ENCODE measurements around the gene INSL3. TPM values are rescaled to one million over a fixed set of nuclear protein-coding genes. Genes with fewer than 3 reads are reported as not detected.

Gene INSL3
- total and polyA plus RNA-seq, 2 of the 8 experiments (the other 6 are each of a cell fraction or from before 2014, with no cell fraction given), result 0.41 to 1.5 TPM

DNA sequence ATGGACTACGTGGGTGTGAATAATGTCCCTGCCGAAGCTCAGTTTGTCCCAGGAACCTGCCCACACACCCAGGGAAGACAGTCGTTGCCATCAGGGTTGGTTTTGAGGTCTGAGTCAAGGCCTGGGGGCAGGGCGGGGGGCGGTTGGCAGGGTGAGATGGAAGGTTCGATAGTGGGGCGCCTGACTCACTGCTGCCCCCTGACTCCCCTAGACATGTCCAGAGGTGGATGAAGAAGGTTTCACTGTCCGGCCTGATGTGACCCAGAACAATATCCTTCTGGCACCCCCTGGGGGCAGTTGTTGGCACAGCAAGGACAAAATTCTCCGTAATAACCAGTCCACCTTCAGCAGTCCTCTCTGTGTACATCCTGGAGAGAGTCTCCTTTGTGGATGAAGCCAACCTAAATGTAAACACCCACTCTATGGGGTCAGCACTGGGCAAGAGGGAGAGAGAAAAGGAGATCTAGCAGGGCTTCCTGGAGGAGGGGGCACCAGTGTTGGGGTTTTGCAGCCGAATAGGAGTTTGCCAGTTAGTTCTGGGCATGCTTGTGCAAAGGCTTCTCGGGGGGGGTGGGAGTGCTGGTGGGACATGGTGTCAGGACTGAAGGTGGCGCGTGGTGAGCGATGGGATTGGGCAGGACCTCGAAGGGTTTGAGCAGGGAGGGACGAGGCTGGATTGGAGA is 45.9 kb downstream of the INSL3 start:
- H3K4ac ChIP-seq (replicated peaks; ENCODE audit: insufficient read length, low read depth, low read length), result no peak overlapping the region
- H2BK5ac ChIP-seq (ENCODE audit: low read depth, low read length), result no peak overlapping the region
- no peak overlapping the region for H2AK5ac ChIP-seq (ENCODE audit: low read depth, low read length)
- H4K20me1 ChIP-seq (replicated peaks in 1 of 2; ENCODE audit: control insufficient read depth in 1 of 2, insufficient read depth in 2 of 2, low read length in 2 of 2), result peaks cover 0 to 2% of the 10 kb centered on the region in 2 experiments
- no peak overlapping the region for H2BK12ac ChIP-seq (ENCODE audit: low read depth, low read length)
- H3K9me3 ChIP-seq (ENCODE audit: insufficient read depth in 2 of 2, low read depth in 1 of 2, low read length in 1 of 2), result no peaks in the 10 kb centered on the region
- CTCF ChIA-PET (ENCODE audit: partially characterized antibody), result interaction anchor here (0.5 to 4.4 kb wide), 47 partner anchors 9 to 504 kb away, joined by 3 to 38 read pairs (median 4); partner anchors contain the start of genes B3GNT3, CCDC124, FCHO1 and JAK3
- H4K8ac ChIP-seq (ENCODE audit: extremely low read depth, insufficient read depth, low read length), result peak overlapping the region; percentile 51; the same call in 1 of the 2 replicates
- H3K27me3 ChIP-seq (replicated peaks in 1 of 4; ENCODE audit: control insufficient read depth in 3 of 4, extremely low read depth in 1 of 4, insufficient read depth in 3 of 4, low read length in 3 of 4), result no peaks in the 10 kb centered on the region
- H3K4me2 ChIP-seq (ENCODE audit: insufficient read depth in 1 of 2, low read depth in 2 of 2, low read length in 2 of 2), result no peak overlapping the region
- H4K5ac ChIP-seq (ENCODE audit: insufficient read length, low read depth, low read length), result no peak overlapping the region
- no peak overlapping the region for H3K9ac ChIP-seq (replicated peaks in 1 of 4; ENCODE audit: extremely low read depth in 1 of 4, low read depth in 3 of 4, low read length in 3 of 4)
- H3K27ac ChIP-seq (ENCODE audit: low read depth, low read length), result no peak overlapping the region
- H3K23ac ChIP-seq (ENCODE audit: insufficient read length), result no peak overlapping the region
- H2AFZ ChIP-seq (ENCODE audit: low read length), result no peak overlapping the region
- no peak overlapping the region for H3K4me3 ChIP-seq (ENCODE audit: extremely low read depth in 1 of 4, insufficient read depth in 2 of 4, low read depth in 3 of 4, low read length in 4 of 4)
- H3K56ac ChIP-seq (replicated peaks; ENCODE audit: insufficient read length, low read depth, low read length), result no peak overlapping the region
- no peak overlapping the region for H3K18ac ChIP-seq (ENCODE audit: extremely low read depth, low read length)
- peaks cover 8% of the 10 kb centered on the region for H3K23me2 ChIP-seq (ENCODE audit: low read depth, low read length)
- H3K79me2 ChIP-seq (ENCODE audit: control insufficient read depth in 1 of 2, insufficient read depth in 2 of 2, low read length in 2 of 2), result no peaks in the 10 kb centered on the region
- no peaks in the 10 kb centered on the region for H3K36me3 ChIP-seq (ENCODE audit: control insufficient read depth in 2 of 4, insufficient read depth in 4 of 4, low read length in 3 of 4)
- no peak for FAIRE-seq
- peaks cover 5% of the 10 kb centered on the region; the same call in 1 of the 2 replicates for H3K79me1 ChIP-seq (ENCODE audit: low read depth, low read length)
- peaks cover 0 to 9% (median 6%) of the 10 kb centered on the region in 4 experiments; a peak in 5 of 7 replicates for H3K4me1 ChIP-seq (replicated peaks in 1 of 4; ENCODE audit: control insufficient read depth in 3 of 4, insufficient read depth in 4 of 4, low read length in 3 of 4)
- H4K91ac ChIP-seq (replicated peaks; ENCODE audit: insufficient read length, low read length), result no peak overlapping the region
- no peak overlapping the region for H2BK120ac ChIP-seq (replicated peaks; ENCODE audit: low read depth, low read length)
- H3K14ac ChIP-seq (ENCODE audit: insufficient read length), result no peak overlapping the region
- POLR2A ChIA-PET (ENCODE audit: partially characterized antibody), result interaction anchor here (1.1 to 1.5 kb wide), 2 partner anchors 12 to 84 kb away, joined by 3 read pairs; partner anchors contain the start of gene RPL18A
- H2BK20ac ChIP-seq (ENCODE audit: low read length), result no peak overlapping the region
- DNase-seq (ENCODE audit: low read depth in 1 of 2, low spot score in 2 of 2), result peak in 1 of 2 experiments; percentile 92
- 71% methylated on average over 12 of the region's 16 CpGs; no CpG with 5 or more reads in 1 of the 2 experiments for whole genome bisulfite sequencing, 2 experiments (ENCODE audit: extremely low coverage in 1 of 2, insufficient coverage in 1 of 2, insufficient read length in 1 of 2, insufficient replicate concordance in 2 of 2, low coverage in 1 of 2, low lambda C conversion rate in 2 of 2, missing lambda C conversion rate in 1 of 2)
- H2BK15ac ChIP-seq (ENCODE audit: low read length), result peak overlapping the region; percentile 40; the same call in 1 of the 2 replicates
- TF ChIP-seq KDM1A (IDR thresholded peaks at IDR 0.05; ENCODE audit: borderline replicate concordance, low read length) (peak; percentile 11; the same call in 1 of the 2 replicates), ASH2L (IDR thresholded peaks at IDR 0.05; ENCODE audit: low read length) (no peak)
- TF ChIP-seq, protein P1, sequence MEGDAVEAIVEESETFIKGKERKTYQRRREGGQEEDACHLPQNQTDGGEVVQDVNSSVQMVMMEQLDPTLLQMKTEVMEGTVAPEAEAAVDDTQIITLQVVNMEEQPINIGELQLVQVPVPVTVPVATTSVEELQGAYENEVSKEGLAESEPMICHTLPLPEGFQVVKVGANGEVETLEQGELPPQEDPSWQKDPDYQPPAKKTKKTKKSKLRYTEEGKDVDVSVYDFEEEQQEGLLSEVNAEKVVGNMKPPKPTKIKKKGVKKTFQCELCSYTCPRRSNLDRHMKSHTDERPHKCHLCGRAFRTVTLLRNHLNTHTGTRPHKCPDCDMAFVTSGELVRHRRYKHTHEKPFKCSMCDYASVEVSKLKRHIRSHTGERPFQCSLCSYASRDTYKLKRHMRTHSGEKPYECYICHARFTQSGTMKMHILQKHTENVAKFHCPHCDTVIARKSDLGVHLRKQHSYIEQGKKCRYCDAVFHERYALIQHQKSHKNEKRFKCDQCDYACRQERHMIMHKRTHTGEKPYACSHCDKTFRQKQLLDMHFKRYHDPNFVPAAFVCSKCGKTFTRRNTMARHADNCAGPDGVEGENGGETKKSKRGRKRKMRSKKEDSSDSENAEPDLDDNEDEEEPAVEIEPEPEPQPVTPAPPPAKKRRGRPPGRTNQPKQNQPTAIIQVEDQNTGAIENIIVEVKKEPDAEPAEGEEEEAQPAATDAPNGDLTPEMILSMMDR (IDR thresholded peaks at IDR 0.05; ENCODE audit: control extremely low read depth in 1 of 3, insufficient read depth in 1 of 3, low read depth in 1 of 3, low read length in 3 of 3), result peak; percentile 62 to 90 (median 87)
- TF ChIP-seq, protein P2, sequence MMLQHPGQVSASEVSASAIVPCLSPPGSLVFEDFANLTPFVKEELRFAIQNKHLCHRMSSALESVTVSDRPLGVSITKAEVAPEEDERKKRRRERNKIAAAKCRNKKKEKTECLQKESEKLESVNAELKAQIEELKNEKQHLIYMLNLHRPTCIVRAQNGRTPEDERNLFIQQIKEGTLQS (IDR thresholded peaks at IDR 0.05; ENCODE audit: insufficient read depth, low read depth, low read length), result 0 out of 2 replicates have a peak, but pooled peaks have one; percentile 12

All from H1 (cell line).